Measurements from ENCODE around the gene ARMS2. TPM values are rescaled to one million over a fixed set of nuclear protein-coding genes. Genes with fewer than 3 reads are reported as not detected.

Gene ARMS2
- polyA plus RNA-seq, 1 of the 3 experiments (the other 2 are of a cell fraction): not detected

DNA sequence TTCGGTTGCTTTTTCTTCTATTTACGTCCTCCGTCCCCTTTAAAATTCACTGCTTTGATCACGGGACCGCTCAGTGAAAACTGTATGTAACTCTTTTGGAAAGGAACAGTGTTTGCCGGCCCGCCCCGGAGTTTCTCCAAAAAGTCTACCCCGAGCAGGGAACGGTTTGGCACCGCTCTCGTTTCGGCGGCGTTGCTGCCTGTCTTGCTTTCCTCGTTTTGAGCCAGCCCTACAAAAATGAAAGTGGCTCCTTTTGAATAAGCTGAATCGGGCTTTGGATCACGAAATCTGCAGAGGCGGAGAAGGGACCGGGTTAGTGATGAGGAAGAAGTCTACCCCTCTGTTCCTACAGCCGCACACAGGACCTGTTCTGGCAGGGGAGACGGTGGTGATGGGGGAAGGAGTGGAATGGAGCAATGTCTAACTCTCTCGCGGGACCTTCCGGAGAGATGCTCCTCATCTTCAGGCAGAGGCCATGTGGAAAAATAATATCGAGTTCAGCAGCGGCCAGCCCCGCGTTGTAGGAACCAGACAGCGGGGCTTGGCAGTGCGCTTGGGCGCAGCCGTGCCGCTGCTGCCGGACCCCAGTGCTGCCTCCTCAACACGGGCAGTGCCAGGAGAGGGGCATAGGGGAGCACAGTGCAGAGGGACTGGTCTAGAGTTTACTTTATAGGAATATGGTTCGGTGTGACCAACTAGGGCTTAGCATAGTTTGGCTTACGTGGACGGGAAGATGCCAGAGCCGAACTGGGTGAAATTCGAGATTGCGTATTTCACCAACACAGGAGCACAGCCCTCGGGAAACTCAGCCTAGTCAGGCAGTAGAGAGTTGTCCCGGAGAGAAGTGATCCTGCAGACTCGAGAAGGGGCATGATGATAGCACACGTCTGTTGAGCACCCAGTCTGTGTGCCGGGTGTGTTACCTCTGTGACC lies 8.3 kb downstream of the ARMS2 start:
- no peaks in the 10 kb centered on the region for H3K27me3 ChIP-seq (ENCODE audit: insufficient read depth)
- 0 out of 2 replicates have a peak overlapping the region, but pooled peaks have one; percentile 68 for H2AFZ ChIP-seq (ENCODE audit: low read depth)
- no peak for TF ChIP-seq GABPA (IDR thresholded peaks at IDR 0.05; ENCODE audit: low read depth)
- peak; percentile 48 for TF ChIP-seq CHD2 (IDR thresholded peaks at IDR 0.05; ENCODE audit: low read length, partially characterized antibody)
- no peak for TF ChIP-seq NRF1 (IDR thresholded peaks at IDR 0.05; ENCODE audit: low read depth, low read length)
- TF ChIP-seq, protein P1, sequence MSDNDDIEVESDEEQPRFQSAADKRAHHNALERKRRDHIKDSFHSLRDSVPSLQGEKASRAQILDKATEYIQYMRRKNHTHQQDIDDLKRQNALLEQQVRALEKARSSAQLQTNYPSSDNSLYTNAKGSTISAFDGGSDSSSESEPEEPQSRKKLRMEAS (IDR thresholded peaks at IDR 0.05; ENCODE audit: low read depth): 0 out of 2 replicates have a peak, but pooled peaks have one; percentile 30
- TF ChIP-seq, protein P2, sequence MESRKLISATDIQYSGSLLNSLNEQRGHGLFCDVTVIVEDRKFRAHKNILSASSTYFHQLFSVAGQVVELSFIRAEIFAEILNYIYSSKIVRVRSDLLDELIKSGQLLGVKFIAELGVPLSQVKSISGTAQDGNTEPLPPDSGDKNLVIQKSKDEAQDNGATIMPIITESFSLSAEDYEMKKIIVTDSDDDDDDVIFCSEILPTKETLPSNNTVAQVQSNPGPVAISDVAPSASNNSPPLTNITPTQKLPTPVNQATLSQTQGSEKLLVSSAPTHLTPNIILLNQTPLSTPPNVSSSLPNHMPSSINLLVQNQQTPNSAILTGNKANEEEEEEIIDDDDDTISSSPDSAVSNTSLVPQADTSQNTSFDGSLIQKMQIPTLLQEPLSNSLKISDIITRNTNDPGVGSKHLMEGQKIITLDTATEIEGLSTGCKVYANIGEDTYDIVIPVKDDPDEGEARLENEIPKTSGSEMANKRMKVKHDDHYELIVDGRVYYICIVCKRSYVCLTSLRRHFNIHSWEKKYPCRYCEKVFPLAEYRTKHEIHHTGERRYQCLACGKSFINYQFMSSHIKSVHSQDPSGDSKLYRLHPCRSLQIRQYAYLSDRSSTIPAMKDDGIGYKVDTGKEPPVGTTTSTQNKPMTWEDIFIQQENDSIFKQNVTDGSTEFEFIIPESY (IDR thresholded peaks at IDR 0.05; ENCODE audit: borderline replicate concordance, low read depth): peak; percentile 61; the same call in 1 of the 2 replicates
- H3K79me2 ChIP-seq (ENCODE audit: insufficient read depth): peaks cover 59% of the 10 kb centered on the region
- peak overlapping the region; percentile 92 for H3K4me2 ChIP-seq
- ChIA-PET POLR2A (no interaction called here), CTCF (interaction anchor here (1.5 to 1.7 kb wide), 2 partner anchors 27 to 103 kb away, joined by 4 to 5 read pairs; no protein-coding TSS in a partner anchor)
- peaks cover 18% of the 10 kb centered on the region for H4K20me1 ChIP-seq (ENCODE audit: insufficient read depth)
- H3K9ac ChIP-seq: peak overlapping the region; percentile 74
- H3K36me3 ChIP-seq (replicated peaks in 1 of 2; ENCODE audit: control insufficient read depth in 1 of 2, insufficient read depth in 2 of 2, low read length in 1 of 2): peaks cover 0 to 2% of the 10 kb centered on the region in 2 experiments
- H3K27ac ChIP-seq (ENCODE audit: low read depth in 2 of 2, low read length in 1 of 2): peak overlapping the region in 1 of 2 experiments; percentile 57; a peak in 2 of 4 replicates
- peaks cover 5 to 19% of the 10 kb centered on the region in 2 experiments; a peak in 2 of 4 replicates for H3K4me1 ChIP-seq (ENCODE audit: control insufficient read depth in 1 of 2, insufficient read depth in 2 of 2, low read depth in 1 of 2, low read length in 1 of 2)
- peak overlapping the region; percentile 65 to 81 for H3K4me3 ChIP-seq (ENCODE audit: low read depth in 2 of 2, low read length in 1 of 2)
- 12% methylated on average over 39 of the region's 47 CpGs for WGBS (ENCODE audit: low lambda C conversion rate)
- H3K9me3 ChIP-seq: no peaks in the 10 kb centered on the region
- no peaks in the 10 kb centered on the region for H3K9me2 ChIP-seq
- H3F3A ChIP-seq (replicated peaks; ENCODE audit: insufficient read depth): peaks cover 7% of the 10 kb centered on the region
- peak; percentile 56 for DNase-seq

DNA sequence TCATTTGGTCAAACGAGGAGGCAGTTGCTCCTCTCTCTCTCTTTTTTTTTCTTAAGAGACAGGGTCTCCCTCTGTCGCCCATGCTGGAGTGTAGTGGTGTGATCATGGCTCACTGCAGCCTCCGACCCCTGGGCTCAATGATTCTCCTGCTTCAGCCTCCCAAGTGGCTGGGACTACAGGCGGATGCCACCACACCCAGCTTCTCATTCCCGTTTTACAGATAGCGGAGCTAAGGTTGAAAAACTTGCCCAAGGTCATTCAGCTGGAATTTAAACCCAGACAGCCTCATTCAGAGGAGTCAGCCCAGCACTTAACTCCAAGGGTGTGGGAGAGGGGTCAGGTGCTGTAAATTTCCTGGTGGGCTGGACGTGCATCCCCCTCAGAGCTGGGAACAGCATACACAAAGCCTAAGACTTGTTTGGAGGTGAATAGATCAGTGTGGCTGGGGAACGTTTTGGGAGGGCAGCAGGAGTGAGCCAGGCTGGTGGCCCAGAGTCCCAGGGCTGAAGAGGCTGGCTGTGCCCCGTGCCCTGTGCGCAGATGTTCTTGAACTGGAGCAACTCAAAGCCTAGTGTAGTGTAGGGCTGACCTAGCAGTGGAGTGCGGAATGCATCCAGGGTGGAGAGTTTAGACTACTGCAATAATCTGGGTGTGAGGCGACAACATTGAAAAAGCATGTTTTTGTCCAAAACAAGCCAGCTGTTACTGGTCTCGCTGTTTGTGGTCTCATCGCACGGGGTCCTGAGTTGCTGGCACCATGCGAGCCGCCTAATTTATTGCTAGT lies 9.2 kb downstream of the ARMS2 start:
- CTCF ChIA-PET: interaction anchor here (1.3 to 2.8 kb wide), 3 partner anchors 28 to 185 kb away, joined by 3 to 10 read pairs (median 5); no protein-coding TSS in a partner anchor
- WGBS (ENCODE audit: low lambda C conversion rate): 93% methylated on average over 16 of the region's 17 CpGs
- Histone ChIP-seq H3K27ac (ENCODE audit: low read depth in 2 of 2, low read length in 1 of 2) (peak overlapping the region in 1 of 2 experiments; percentile 57; a peak in 1 of 4 replicates), H3K9me2 (no peaks in the 10 kb centered on the region), H3K36me3 (replicated peaks in 1 of 2; ENCODE audit: control insufficient read depth in 1 of 2, insufficient read depth in 2 of 2, low read length in 1 of 2) (peaks cover 0 to 2% of the 10 kb centered on the region in 2 experiments), H3K4me2 (peak overlapping the region; percentile 92), H4K20me1 (ENCODE audit: insufficient read depth) (peaks cover 18% of the 10 kb centered on the region), H2AFZ (ENCODE audit: low read depth) (no peak overlapping the region), H3K9me3 (no peaks in the 10 kb centered on the region), H3K4me1 (ENCODE audit: control insufficient read depth in 1 of 2, insufficient read depth in 2 of 2, low read depth in 1 of 2, low read length in 1 of 2) (peaks cover 5 to 18% of the 10 kb centered on the region in 2 experiments; a peak in 2 of 4 replicates), H3F3A (replicated peaks; ENCODE audit: insufficient read depth) (peaks cover 16% of the 10 kb centered on the region), H3K4me3 (ENCODE audit: low read depth in 2 of 2, low read length in 1 of 2) (peak overlapping the region; percentile 65 to 81; a peak in 2 of 4 replicates), H3K79me2 (ENCODE audit: insufficient read depth) (peaks cover 65% of the 10 kb centered on the region), H3K27me3 (ENCODE audit: insufficient read depth) (no peaks in the 10 kb centered on the region), H3K9ac (peak overlapping the region; percentile 74; the same call in 1 of the 2 replicates)
- no peak for DNase-seq
- POLR2A ChIA-PET: no interaction called here
- TF ChIP-seq NFIC (IDR thresholded peaks at IDR 0.05; ENCODE audit: borderline replicate concordance) (no peak), EP300 (IDR thresholded peaks at IDR 0.05; ENCODE audit: borderline replicate concordance in 1 of 2, low read depth in 1 of 2, low read length in 1 of 2) (no peak), POLR2AphosphoS5 (IDR thresholded peaks at IDR 0.05; ENCODE audit: low read depth, low read length) (no peak), SIN3A (IDR thresholded peaks at IDR 0.05; ENCODE audit: borderline replicate concordance, low read depth, low read length) (no peak), MEF2A (IDR thresholded peaks at IDR 0.05; ENCODE audit: borderline replicate concordance, low read depth) (no peak), CHD2 (IDR thresholded peaks at IDR 0.05; ENCODE audit: low read length, partially characterized antibody) (no peak), RAD21 (IDR thresholded peaks at IDR 0.05; ENCODE audit: low read length) (no peak)
- TF ChIP-seq, protein P3, sequence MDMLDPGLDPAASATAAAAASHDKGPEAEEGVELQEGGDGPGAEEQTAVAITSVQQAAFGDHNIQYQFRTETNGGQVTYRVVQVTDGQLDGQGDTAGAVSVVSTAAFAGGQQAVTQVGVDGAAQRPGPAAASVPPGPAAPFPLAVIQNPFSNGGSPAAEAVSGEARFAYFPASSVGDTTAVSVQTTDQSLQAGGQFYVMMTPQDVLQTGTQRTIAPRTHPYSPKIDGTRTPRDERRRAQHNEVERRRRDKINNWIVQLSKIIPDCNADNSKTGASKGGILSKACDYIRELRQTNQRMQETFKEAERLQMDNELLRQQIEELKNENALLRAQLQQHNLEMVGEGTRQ (IDR thresholded peaks at IDR 0.05; ENCODE audit: borderline replicate concordance, low read depth, low read length): no peak
- TF ChIP-seq, protein P4, sequence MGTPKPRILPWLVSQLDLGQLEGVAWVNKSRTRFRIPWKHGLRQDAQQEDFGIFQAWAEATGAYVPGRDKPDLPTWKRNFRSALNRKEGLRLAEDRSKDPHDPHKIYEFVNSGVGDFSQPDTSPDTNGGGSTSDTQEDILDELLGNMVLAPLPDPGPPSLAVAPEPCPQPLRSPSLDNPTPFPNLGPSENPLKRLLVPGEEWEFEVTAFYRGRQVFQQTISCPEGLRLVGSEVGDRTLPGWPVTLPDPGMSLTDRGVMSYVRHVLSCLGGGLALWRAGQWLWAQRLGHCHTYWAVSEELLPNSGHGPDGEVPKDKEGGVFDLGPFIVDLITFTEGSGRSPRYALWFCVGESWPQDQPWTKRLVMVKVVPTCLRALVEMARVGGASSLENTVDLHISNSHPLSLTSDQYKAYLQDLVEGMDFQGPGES (IDR thresholded peaks at IDR 0.05; ENCODE audit: low read depth, low read length): no peak
